H1 (cell line): ENCODE results near the gene MAFF. TPM values are rescaled to one million over a fixed set of nuclear protein-coding genes. Genes with fewer than 3 reads are reported as not detected.

ENCODE experiments used
- ATF2 ChIP-seq: IDR thresholded peaks from 2 replicates; pipeline ENCODE4 v1.6.1; 2012; ENCODE audit warnings: low read length, inconsistent platforms
- CHD7 ChIP-seq: fragments of 300-600 bp; sonication (generic); IDR thresholded peaks from 2 replicates; pipeline ENCODE4 v1.7.1; 2012; ENCODE audit warnings: low read length, moderate library complexity, mild to moderate bottlenecking, inconsistent platforms; ENCODE audit not compliant: insufficient replicate concordance
- KDM1A ChIP-seq: fragments of 200-600, 300-600 bp; sonication (generic); IDR thresholded peaks from 2 replicates; pipeline ENCODE4 v1.7.1; 2016; ENCODE audit warnings: mild to moderate bottlenecking, low read length, borderline replicate concordance
- KDM4A ChIP-seq: IDR thresholded peaks from one replicate; pipeline ENCODE4 v1.7.1; 2012; ENCODE audit warnings: low read depth, mild to moderate bottlenecking, moderate library complexity, low read length, inconsistent platforms; ENCODE audit not compliant: severe bottlenecking
- MAX ChIP-seq: IDR thresholded peaks from 2 replicates; pipeline ENCODE4 v1.6.1; 2012; ENCODE audit warnings: inconsistent platforms
- POLR2A ChIP-seq, 2 experiments: IDR thresholded peaks; 1 replicate in 1 of 2; 2 replicates in 1 of 2; pipeline ENCODE4 v1.6.1; 2011; ENCODE audit warnings: low read depth in 2 of 2, low read length in 2 of 2, mild to moderate bottlenecking in 2 of 2; ENCODE audit errors: control extremely low read depth in 1 of 2
- RAD21 ChIP-seq, 2 experiments: IDR thresholded peaks in 1 of 2; conservative IDR thresholded peaks in 1 of 2; 2 replicates each; pipeline ENCODE4 v1.6.1; 2011; ENCODE audit warnings: low read depth in 2 of 2, low read length in 2 of 2, improper control_type of control experiment in 1 of 2, inconsistent platforms in 1 of 2, mild to moderate bottlenecking in 1 of 2, moderate library complexity in 1 of 2
- TAF1 ChIP-seq: IDR thresholded peaks from 2 replicates; pipeline ENCODE4 v1.6.1; 2011; ENCODE audit warnings: mild to moderate bottlenecking, low read depth, low read length
- polyA plus RNA-seq, 7 experiments: library from polyadenylated mRNA; depleted of rRNA in 3 of 7; stranded (reverse) in 5 of 7; unstranded in 2 of 7; fragments of >200 nt in 5 of 7; fragments of 200-250 nt in 2 of 7; gene quantifications; 1 replicate in 5 of 7; 2 replicates in 1 of 7; 4 replicates in 1 of 7; pipeline versions ENCODE4 v1.2.1 to v1.2.3, GENCODE V29; 2011 to 2013; ENCODE audit warnings: missing spikeins in 2 of 7, mixed read lengths in 2 of 7
- total RNA-seq: library from RNA; stranded (reverse); fragmentation: NEBNext Ultra II Directional; extraction: Animal tissue kit (Norgen Biotek cat#: 25700); gene quantifications from 2 replicates; pipeline ENCODE4 v1.2.1, GENCODE V29; 2021

The MAFF gene
- total and polyA plus RNA-seq, 2 of the 8 experiments (the other 6 are each of a cell fraction or from before 2014, with no cell fraction given), result 1.5 to 6.3 TPM

GRCh38 chr22:38240734-38241252 lies 39.0 kb downstream of the MAFF start (continued):
- TF ChIP-seq CHD7 (no peak), TAF1 (peak; percentile 41; the same call in 1 of the 2 replicates), KDM4A (no peak), MAX (peak; percentile 44; the same call in 1 of the 2 replicates), POLR2A (IDR thresholded peaks at IDR 0.05; ENCODE audit: control extremely low read depth in 1 of 2, low read depth in 2 of 2, low read length in 2 of 2) (0 out of 3 replicates have a peak, but pooled peaks of 1 of the 2 experiments have one; percentile 39), KDM1A (no peak), ATF2 (0 out of 2 replicates have a peak, but pooled peaks have one; percentile 26), RAD21 (IDR thresholded peaks at IDR 0.05 in 1 of 2, conservative IDR thresholded peaks at IDR 0.05 in 1 of 2; ENCODE audit: low read depth in 2 of 2, low read length in 2 of 2) (peak in 1 of 2 experiments; percentile 21; a peak in 2 of 4 replicates)
